GM21619 (cell line): ENCODE data around the gene JPT2.

Experiments used
- ATAC-seq: cut with Tn5 transposase; IDR thresholded peaks from one replicate; pipeline ENCODE4 v1.9.1; 2021; ENCODE audit not compliant: unreplicated experiment

Gene JPT2

DNA sequence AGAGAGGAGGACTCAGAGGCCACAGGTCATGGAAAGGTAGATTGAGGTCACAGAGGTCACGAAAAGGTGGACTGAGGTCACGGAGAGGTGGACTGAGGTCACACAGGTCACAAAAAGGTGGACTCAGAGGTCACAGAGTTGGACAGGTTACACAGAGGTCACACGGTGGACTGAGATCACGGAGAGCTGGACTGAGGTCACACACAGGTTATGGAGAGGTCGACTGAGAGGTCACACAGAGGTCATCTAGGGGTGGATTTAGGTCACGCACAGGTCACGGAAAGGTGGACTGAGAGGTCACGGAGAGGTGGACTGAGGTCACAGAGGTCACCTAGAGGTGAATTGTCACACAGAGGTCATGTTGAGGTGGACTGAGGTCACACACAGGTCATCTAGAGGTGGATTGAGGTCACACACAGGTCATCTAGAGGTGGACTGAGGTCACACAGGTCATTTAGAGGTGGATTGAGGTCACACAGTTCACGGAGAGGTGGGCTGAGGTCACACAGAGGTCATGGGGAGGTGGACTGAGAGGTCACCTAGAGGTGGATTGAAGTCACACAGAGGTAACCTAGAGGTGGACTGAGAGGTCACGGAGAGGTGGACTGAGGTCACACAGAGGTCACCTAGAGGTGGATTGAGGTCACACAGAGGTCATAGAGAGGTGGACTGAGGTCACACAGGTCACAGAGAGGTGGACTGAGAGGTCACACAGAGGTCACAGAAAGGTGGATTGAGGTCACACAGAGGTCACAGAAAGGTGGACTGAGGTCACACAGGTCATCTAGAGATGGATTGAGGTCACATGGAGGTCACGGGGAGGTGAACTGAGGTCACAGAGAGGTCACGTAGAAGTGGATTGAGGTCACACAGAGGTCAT is 26.7 kb upstream of the JPT2 start:
- no peak for ATAC-seq

DNA sequence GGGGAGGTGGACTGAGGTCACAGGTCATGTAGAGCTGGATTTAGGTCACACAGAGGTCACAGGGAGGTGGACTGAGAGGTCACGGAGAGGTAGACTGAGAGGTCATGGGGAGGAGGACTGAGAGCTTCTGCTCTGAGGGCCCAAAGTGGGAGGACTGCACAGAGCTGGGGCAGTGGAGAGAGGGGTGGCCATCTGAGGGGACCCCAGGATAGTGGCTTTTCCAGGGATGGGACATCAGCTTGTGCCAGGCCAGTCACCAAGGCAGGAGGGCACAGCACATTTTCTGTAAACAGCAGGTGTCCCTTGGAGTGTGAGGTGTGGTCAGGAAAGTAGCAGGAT is 26.1 kb upstream of the JPT2 start:
- ATAC-seq, result no peak

DNA sequence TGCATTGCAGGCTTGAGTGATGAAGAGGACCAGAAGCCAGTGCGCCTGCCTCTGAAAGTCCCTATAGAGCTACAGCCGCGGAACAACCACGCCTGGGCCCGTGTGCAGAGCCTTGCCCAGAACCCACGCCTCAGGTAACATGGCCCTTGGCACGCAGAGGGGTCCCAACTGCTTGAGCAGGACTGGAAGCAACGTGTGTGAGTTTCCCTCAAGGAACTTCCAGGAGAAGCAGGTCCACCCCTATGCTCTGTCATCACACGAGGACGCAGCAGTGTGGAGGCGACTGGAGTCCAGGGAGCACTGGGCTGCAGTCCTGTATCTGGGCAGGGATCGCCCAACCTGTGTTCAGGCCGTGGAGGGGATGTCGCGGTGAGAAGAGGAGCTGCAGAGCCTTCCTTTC is 25.1 kb upstream of the JPT2 start:
- ATAC-seq, result no peak

DNA sequence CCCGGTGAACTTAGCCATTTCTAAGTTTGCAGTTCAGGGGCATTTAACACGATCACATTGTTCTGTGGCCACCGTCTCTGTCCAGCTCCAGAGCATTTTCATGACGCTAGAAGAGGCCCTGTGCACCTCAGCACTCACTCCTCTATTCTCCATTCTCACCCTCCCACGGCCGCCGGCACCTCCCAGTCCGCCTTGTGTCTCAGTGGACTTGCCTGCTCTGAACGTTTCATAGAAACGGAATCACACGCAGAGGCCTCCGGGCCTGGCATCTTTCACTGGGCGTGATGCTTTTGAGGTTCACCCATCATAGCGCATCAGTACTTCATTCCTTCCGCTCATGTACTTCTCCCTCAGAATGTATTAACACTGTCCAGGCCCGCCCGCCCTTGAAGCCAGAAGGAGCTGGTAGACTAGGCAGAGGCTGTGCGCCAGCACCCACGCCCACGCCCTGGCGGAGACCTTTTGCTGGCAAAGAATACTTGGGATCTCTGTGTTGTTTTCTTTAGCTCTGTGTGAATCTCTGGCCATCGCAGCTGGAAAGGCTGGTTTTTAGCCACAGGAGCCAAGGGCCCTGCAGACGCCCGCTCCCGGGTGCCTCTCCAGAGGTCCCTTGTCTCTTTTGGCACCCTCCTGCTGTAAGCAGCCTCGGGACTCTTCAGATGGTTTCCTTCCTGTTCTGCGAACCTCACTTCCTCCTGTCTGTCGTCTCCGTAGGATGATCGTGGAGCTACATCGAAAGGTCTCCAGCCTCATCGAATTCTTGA is 23.4 kb upstream of the JPT2 start:
- no peak for ATAC-seq

DNA sequence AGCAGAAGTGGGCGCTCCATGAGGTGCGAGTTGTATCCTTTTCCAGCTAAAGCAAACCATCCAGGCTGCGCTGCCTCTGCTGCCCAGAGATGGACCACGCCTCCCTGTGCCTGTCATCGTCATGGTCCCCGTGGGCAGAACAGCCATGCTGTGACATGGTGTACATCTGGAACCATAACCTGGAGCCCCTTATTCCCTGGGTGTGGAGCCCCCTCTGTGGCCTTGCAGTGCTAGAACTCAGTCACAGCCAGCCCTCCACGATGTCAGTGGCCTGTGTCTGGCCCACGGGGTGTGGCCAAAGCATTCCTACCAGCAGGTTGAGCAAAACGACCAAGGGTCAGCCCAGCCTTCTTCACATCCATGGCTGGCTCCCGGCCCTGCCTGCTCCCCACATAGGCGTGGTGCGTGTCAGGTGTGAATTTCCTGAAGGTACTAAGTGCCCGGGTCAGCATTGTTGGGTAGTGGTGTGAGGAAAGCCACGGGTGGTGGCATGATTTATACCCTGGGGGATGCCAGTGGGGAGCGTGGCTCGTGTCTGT is 22.7 kb upstream of the JPT2 start:
- no peak for ATAC-seq

DNA sequence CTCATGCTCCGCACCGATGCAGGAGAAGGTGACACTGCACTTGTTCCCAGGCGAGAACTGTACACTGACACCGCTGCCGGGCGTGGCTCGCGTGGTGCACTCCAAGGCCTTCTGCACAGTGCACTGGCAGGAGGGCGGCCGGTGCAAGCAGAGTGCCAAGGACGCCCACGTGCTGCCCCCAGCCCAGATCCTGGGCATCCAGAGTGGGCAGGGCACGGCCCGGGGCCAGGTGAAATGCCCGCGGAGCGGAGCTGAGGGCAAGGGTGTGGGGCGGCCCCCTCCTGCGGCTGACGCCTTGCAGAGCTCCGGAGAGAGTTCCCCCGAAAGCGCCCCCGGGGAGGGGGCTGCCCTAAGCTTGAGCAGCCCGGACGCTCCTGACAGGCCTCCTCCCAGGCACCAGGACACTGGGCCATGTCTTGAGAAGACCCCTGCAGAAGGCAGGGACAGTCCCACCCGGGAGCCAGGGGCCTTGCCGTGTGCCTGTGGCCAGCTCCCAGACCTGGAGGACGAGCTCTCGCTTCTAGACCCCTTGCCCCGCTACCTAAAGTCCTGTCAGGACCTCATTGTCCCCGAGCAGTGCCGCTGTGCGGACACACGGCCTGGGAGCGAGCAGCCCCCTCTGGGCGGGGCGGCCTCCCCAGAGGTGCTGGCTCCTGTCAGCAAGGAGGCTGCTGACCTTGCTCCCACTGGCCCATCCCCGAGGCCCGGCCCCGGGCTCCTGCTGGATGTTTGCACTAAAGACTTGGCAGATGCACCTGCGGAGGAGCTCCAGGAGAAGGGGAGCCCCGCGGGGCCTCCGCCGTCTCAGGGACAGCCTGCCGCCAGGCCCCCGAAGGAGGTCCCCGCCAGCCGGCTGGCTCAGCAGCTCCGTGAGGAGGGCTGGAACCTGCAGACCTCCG is 21.9 kb upstream of the JPT2 start:
- no peak for ATAC-seq

DNA sequence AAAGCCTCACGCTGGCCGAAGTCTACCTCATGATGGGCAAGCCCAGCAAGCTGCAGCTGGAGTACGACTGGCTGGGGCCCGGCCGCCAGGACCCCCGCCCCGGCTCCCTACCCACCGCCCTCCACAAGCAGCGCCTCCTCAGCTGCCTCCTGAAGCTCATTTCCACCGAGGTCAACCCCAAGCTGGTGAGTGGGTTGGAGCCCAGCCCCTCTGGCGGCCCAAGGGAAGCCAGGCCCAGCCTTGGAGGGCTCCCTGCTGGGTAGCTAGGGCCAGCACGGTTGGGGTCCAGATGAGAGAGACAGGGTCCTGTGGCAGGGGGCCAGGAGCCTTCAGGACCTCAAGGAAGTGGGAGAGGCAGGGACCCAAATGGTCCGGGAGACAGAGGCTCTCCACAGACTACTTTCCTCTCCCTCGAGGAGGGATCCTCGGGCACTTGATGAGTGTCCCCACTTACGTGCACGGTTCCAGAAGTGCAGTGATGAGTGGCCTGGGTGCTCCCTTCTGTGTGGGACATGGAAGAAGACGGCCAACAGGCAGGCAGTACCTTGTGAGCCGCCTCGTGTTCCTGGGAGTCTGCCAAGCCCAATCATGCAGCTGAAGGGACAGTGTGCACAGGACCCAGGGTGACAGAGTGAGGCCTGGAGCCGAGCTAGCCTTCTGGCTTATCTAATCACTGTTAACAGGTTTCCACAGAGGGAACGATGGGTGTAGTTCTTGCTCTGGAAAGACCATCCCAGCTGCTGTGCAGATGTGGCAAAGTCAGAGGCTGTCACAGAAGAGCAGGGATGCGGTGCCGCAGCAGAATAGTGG is 21.1 kb upstream of the JPT2 start:
- no peak for ATAC-seq

DNA sequence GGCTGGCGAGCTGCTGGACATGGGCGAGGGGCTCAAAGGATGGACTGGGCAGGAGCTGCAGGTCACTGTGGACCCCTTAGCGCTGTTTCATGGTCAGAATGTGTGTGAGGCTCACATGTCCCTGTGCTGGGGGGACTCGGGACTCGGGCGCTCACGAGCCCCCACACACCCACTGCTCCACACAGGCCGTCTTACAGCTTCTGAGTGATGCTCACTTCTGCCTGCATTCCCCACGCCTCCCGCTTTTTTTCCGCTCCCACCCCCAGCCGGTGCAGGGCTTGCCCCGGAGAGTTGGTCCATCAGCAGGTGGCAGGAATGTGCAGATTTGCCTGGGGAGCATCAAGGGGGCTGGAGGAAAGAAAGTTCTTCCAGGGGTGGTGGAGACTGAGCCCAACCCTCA is 20.2 kb upstream of the JPT2 start:
- ATAC-seq, result no peak

DNA sequence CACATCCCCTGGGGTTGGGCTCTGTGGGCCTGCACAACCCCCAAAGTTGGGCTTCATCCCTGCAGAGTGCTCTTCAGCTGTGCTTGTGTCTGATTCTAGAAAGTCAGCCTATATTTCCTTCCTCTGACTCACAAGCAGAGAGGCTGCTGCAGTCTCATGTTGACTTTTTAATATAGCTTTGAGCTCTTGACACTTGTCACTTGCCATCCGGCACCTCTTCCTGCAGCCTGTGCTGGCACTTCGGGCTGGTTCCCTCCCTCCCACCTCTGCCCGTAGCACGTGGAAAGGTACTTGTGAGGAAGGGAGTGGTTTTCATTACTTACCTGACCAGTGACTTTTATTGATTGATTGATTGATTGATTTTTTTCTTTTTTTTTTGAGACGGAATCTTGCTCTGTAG is 19.0 kb upstream of the JPT2 start:
- ATAC-seq, result no peak

DNA sequence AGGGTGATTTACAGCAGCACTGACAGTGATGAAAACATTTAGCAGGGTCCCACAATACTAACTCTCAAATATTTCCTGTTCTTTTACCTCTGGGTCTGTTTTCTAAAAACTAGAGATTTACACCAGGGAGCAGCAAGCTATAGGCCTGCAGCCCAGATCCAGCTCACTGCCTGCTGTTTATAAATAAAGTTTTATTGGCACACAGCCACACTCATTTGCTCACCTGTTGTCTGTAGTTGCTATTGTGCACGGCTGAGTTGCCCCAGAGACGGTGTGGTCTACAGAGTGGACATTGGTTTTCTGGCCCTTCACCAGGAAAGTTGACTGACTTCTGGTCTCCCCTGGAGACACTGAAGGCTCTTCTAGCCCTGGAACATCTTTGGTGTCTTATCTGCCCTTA is 16.3 kb upstream of the JPT2 start:
- no peak for ATAC-seq

DNA sequence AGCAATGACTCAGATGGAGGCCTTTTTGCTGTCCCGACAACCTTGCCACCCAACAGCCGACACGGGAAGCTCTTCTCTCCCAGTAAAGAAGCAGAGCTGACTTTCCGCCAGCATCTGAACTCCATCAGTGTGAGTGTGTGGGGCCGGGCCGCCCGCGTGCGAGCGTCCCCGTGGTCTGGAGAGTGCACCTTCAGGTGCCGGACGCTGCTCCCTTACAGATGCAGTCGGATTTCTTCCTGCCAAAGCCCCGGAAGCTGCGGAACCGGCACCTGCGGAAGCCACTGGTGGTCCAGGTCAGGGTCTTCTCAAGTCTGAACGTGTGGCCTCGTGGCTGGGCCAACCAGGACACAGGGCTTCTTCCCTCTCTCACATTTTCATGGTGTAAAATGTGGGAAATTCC is 15.5 kb upstream of the JPT2 start:
- ATAC-seq, result no peak

DNA sequence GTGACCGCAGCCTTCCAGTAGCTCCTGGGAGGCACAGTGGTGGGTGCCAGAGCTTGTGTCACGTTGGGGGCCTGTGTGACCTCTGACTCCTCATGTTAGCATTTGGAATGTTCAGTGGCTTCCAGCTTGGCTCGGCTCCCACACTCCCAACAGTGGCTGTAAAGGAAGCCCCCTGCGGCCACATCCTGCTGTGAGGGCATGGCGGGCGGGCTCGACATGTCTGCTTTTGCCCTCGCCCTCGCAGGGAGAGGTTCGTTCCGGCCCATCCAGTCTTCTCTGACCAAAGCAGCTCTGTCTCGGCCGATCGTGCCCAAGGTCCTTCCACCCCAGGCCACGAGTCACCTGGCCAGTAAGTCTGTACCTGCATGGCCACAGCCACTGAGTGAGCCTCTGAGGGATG is 12.2 kb upstream of the JPT2 start:
- ATAC-seq, result no peak

DNA sequence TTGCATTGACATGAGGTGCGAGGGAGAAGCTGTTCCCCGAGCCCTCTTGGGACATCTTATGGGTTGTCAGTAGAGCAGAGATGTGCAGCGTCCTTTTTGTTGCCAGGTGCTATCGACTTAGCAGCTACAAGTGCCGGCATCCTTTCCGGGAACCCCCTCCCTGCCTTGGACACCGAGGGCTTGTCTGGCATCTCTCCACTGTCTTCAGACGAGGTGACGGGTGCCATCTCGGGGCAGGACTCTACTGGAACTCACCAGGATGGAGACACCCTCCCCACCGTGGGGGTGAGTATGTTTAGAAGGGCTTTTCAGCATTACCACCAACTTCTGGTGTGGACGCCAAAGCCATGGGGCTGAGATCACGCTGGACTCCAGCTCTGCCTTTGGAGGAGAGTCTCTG is 11.8 kb upstream of the JPT2 start:
- no peak for ATAC-seq

DNA sequence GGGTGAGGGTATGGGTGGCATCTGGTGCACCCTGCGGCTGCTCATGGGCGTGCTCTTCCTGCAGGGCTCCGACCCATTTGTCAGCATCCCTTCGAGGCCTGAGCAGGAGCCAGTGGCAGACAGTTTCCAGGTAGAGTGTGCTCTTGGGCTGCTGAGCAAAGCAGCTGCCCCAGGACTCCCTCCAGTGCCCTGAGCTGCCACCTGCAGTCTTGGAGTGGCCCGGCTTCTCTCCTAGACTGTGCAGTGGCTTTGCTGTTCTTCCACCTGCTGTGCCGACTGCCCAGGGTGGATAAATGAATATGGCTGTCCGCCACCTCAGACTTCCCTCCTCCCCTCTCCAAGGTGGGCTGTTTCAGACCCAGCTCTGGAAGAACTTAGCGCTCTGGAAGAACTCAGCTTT is 10.8 kb upstream of the JPT2 start:
- no peak for ATAC-seq

DNA sequence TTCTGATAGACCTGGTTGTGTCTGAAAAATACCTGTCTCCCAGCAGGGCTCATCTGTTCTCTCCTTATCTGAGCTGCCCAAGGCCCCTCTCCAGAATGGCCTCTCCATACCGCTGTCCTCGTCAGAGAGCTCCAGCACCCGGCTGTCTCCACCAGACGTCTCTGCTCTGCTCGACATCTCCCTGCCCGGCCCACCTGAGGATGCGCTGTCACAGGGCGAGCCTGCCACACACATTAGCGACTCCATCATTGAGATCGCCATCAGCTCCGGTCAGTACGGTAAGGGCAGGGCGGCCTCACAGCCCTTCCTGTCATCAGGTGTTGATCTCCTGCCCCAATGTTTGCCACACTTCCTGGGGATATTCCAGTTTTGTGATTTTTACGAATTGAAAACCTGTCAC is 10.2 kb upstream of the JPT2 start:
- ATAC-seq, result no peak

DNA sequence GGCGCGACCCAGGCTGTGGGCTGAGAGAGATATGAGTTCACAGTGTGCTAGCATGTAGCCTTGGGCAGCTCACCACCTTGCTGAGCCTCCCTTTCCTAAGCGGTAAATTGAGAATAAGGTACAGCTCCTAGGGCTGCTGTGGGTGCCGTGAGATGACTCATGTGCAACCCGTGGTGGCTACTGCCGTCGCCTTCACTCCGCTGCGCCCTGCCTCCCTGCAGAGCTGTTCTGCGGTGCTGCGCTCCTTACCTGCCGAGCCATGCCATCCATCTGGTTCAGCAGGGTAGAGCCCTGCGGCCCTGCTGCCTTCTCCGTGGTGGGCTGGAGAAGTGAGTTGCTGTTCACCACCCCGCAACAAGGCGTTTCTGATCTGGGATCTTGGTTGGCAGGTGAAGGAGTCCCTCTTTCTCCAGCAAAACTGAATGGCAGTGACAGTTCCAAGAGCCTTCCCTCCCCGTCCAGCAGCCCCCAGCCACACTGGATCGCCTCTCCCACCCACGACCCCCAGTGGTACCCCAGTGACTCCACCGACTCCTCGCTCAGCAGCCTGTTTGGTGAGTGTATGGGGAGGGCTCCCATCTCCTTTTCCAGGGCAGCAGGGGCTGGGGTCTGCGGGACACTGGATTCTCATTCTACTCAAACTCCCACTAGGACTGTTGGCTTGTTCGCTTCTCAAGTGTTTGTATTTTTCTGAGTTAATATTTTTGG is 9.3 kb upstream of the JPT2 start:
- ATAC-seq, result no peak

DNA sequence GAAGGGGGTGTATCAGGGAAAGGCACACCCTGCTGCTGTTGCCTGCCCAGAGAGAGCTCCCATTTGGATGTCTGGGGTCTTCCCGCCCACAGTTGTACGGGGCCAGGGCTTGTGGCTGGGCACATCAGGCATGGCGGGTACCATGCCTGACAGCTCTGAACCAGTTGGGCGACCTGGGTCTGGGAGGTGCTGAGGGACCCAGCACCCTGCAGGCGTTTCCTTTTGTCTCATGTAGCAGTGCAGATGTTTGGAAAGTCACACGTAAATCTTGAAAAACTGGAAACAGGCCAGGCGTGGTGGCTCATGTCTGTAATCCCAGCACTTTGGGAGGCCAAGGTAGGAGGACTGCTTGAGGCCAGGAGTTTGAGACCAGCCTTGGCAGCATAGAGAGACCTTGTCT is 8.4 kb upstream of the JPT2 start:
- ATAC-seq, result no peak

DNA sequence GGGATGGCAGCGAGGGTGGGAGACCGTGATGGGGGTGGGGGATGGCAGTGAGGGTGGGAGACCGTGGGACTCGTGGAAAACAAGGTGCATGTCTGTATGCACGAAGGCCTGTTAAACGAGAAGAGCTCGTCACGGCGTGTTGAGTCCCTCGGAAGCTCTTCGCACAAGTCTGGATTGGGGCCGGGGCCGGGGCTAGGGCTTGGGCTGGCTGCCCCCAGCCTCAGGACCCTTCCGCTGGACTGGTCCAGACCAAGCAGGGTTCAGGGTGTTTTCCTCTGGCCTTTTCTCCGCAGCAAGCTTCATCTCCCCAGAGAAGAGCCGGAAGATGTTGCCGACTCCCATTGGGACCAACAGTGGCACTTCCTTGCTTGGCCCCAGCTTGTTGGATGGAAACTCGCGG is 7.7 kb upstream of the JPT2 start:
- ATAC-seq, result no peak

DNA sequence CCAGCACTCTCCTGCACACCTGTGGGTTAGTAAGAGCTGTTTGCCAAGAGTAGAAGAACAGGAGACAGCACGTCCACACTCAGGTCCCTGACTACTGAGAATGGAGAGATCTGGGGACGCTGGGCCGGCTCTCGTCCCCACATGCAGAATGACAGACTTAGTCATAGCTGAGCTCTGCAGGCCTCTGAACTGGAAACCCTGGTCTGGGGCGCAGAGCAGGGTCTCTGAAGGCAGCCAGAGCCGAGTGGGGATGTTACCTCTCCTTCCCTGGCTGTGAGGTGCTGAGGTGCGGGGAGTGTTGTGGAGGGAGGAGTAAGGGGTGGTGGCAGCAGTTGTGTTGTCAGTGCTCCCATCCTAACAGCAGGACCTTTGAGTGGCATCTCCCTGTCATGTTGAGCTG is 7.2 kb upstream of the JPT2 start:
- no peak for ATAC-seq
